BJ (cell line): ENCODE data around the gene ARMH1. TPM values are rescaled to one million over a fixed set of nuclear protein-coding genes. Genes with fewer than 3 reads are reported as not detected.

Experiments used
- CTCF ChIA-PET: fragments of 350-600 bp; formaldehyde crosslinking; extraction: SDS; loops from one replicate; lab custom pipeline; 2021; ENCODE audit warnings: antibody characterized with exemption, inconsistent platforms; lab: Yijun Ruan, JAX
- POLR2A ChIA-PET: fragments of 300-600 bp; sonication (Branson Sonifier 250); formaldehyde crosslinking; extraction: SDS; loops from one replicate; lab custom pipeline; 2021; ENCODE audit warnings: antibody characterized with exemption; lab: Charles Lee
- DNase-seq: peaks from one replicate; pipeline ENCODE4 v3.0.0-alpha.2; 2011; ENCODE audit warnings: low read depth
- H3K27me3 ChIP-seq: 2 replicates; pipeline ENCODE4 v1.6.0; 2011; ENCODE audit warnings: low read length; ENCODE audit not compliant: control insufficient read depth, insufficient read depth
- H3K36me3 ChIP-seq: 2 replicates; pipeline ENCODE4 v1.5.1; 2011; ENCODE audit warnings: low read length; ENCODE audit not compliant: control insufficient read depth, insufficient read depth
- H3K4me3 ChIP-seq: 2 replicates; pipeline ENCODE4 v1.5.1; 2011; ENCODE audit warnings: low read depth, mild to moderate bottlenecking, control low read depth, low read length
- CTCF ChIP-seq: IDR thresholded peaks from 2 replicates; pipeline ENCODE4 v1.5.1; 2011; ENCODE audit warnings: low read depth, mild to moderate bottlenecking, control low read depth, inconsistent platforms, low read length, moderate library complexity; ENCODE audit not compliant: insufficient read depth
- polyA plus RNA-seq: library from polyadenylated mRNA; depleted of rRNA; stranded (reverse); fragments of >200 nt; gene quantifications from 2 replicates; pipeline ENCODE4 v1.2.3, GENCODE V29; 2011

Gene ARMH1
- polyA plus RNA-seq, 1 experiment, result 0.86 TPM

- no peaks in the 10 kb centered on the region for H3K36me3 ChIP-seq
- no peak for TF ChIP-seq CTCF
- no peak for DNase-seq
- no peak overlapping the region for H3K4me3 ChIP-seq
- CTCF ChIA-PET, result interaction anchor here (1.5 kb wide), 1 partner anchor 9 kb away, joined by 3 read pairs; no protein-coding TSS in a partner anchor
- H3K27me3 ChIP-seq, result no peaks in the 10 kb centered on the region
- POLR2A ChIA-PET, result no interaction called here
These were observed 49.9 kb downstream of the ARMH1 start for GRCh38 chr1:44724296-44724954.

- no peaks in the 10 kb centered on the region for H3K36me3 ChIP-seq
- ChIA-PET POLR2A (no interaction called here), CTCF (interaction anchor here (1.5 kb wide), 1 partner anchor 9 kb away, joined by 3 read pairs; no protein-coding TSS in a partner anchor)
- DNase-seq, result no peak
- no peak overlapping the region for H3K4me3 ChIP-seq
- H3K27me3 ChIP-seq, result no peaks in the 10 kb centered on the region
- no peak for TF ChIP-seq CTCF
These were observed 50.6 kb downstream of the ARMH1 start for GRCh38 chr1:44724955-44725698.

GRCh38 chr1:44730741-44731512 lies 56.4 kb downstream of the ARMH1 start, which contains the start of gene RNU5D-1:
Gene RNU5D-1, minus strand, starts transcription at chr1:44731170.
- Histone ChIP-seq H3K36me3 (no peaks in the 10 kb centered on the region), H3K4me3 (peak within 1 kb of the TSS; percentile 29; the same call in 1 of the 2 replicates), H3K27me3 (no peaks in the 10 kb centered on the region)
- ChIA-PET CTCF (interaction anchor here (0.6 to 6.5 kb wide), 18 partner anchors 12 to 571 kb away, joined by 3 to 43 read pairs (median 4); partner anchors contain the start of genes PLK3 and RPS8), POLR2A (interaction anchor here (0.6 to 1.7 kb wide), 9 partner anchors 8 to 571 kb away, joined by 3 to 7 read pairs (median 4); partner anchors contain the start of gene BTBD19)
- TF ChIP-seq CTCF, result peak; percentile 87
- DNase-seq, result peak; percentile 84

- ChIA-PET CTCF (interaction anchor here (1.0 kb wide), 1 partner anchor 759 kb away, joined by 3 read pairs; no protein-coding TSS in a partner anchor), POLR2A (no interaction called here)
- H3K4me3 ChIP-seq, result no peak overlapping the region
- H3K36me3 ChIP-seq, result no peaks in the 10 kb centered on the region
- H3K27me3 ChIP-seq, result no peaks in the 10 kb centered on the region
- DNase-seq, result no peak
- no peak for TF ChIP-seq CTCF
These were observed 58.9 kb downstream of the ARMH1 start for GRCh38 chr1:44733365-44733764.
